Mesenchymal stem cell (in vitro differentiated cells and primary cell): Measurements from ENCODE around the gene SLC9A3.
"Not testable (repeated sequence)": the region's sequence is repeated elsewhere in the genome, so short reads cannot be mapped to it uniquely, and the experiment has no call there.

ENCODE experiments used
- DNase-seq: peaks from one replicate; pipeline ENCODE4 v3.0.0-alpha.2; 2013
- H2AFZ ChIP-seq: one replicate; pipeline ENCODE4 v1.6.1; 2013; ENCODE audit warnings: low read depth, mild to moderate bottlenecking, control low read depth, inconsistent platforms, low read length, moderate library complexity
- H2AK5ac ChIP-seq: 2 replicates; pipeline ENCODE4 v1.6.1; 2013; ENCODE audit warnings: low read length, moderate library complexity, mild to moderate bottlenecking, inconsistent platforms; ENCODE audit not compliant: severe bottlenecking
- H2BK120ac ChIP-seq: one replicate; pipeline ENCODE4 v1.6.1; 2013; ENCODE audit warnings: low read depth, mild to moderate bottlenecking, inconsistent platforms, low read length, moderate library complexity
- H2BK12ac ChIP-seq, 2 experiments: one replicate each; pipeline ENCODE4 v1.6.1; 2013; ENCODE audit warnings: inconsistent platforms in 2 of 2, low read length in 2 of 2, mild to moderate bottlenecking in 2 of 2, moderate library complexity in 2 of 2, control low read depth in 1 of 2
- H2BK15ac ChIP-seq: one replicate; pipeline ENCODE4 v1.6.1; 2013; ENCODE audit warnings: mild to moderate bottlenecking, low read depth, inconsistent platforms; ENCODE audit not compliant: poor library complexity, severe bottlenecking
- H2BK5ac ChIP-seq: 2 replicates; pipeline ENCODE4 v1.6.1; 2013; ENCODE audit warnings: low read depth, mild to moderate bottlenecking, low read length, control low read depth, inconsistent platforms; ENCODE audit not compliant: poor library complexity, severe bottlenecking
- H3K14ac ChIP-seq, 2 experiments: one replicate each; pipeline ENCODE4 v1.6.1; 2013; ENCODE audit warnings: inconsistent platforms in 2 of 2, low read length in 2 of 2, control low read depth in 1 of 2, mild to moderate bottlenecking in 1 of 2, moderate library complexity in 1 of 2
- H3K18ac ChIP-seq, 2 experiments: one replicate each; pipeline ENCODE4 v1.6.1; 2013; ENCODE audit warnings: inconsistent platforms in 2 of 2, low read length in 2 of 2, control low read depth in 1 of 2, low read depth in 1 of 2, mild to moderate bottlenecking in 1 of 2
- H3K23ac ChIP-seq, 2 experiments: one replicate each; pipeline ENCODE4 v1.6.1; 2013; ENCODE audit warnings: inconsistent platforms in 2 of 2, low read length in 2 of 2, mild to moderate bottlenecking in 2 of 2, moderate library complexity in 2 of 2, control low read depth in 1 of 2
- H3K27ac ChIP-seq: 2 replicates; pipeline ENCODE4 v1.5.1; 2013; ENCODE audit warnings: mild to moderate bottlenecking, moderate library complexity, low read length, control low read depth, inconsistent platforms; ENCODE audit not compliant: poor library complexity, severe bottlenecking
- H3K27me3 ChIP-seq, 2 experiments: 2 replicates each; pipeline versions ENCODE4 v1.6.1 to v1.7.0; 2013; ENCODE audit warnings: low read length in 2 of 2, mild to moderate bottlenecking in 2 of 2, moderate library complexity in 2 of 2, control low read depth in 1 of 2, inconsistent platforms in 1 of 2; ENCODE audit not compliant: control insufficient read depth in 1 of 2, insufficient read depth in 1 of 2
- H3K36me3 ChIP-seq, 2 experiments: 2 replicates each; pipeline versions ENCODE4 v1.6.1 to v1.7.0; 2013; ENCODE audit warnings: low read length in 2 of 2, control low read depth in 1 of 2, inconsistent platforms in 1 of 2, low read depth in 1 of 2, mild to moderate bottlenecking in 1 of 2; ENCODE audit not compliant: insufficient read depth in 2 of 2, control insufficient read depth in 1 of 2
- H3K4ac ChIP-seq, 2 experiments: one replicate each; pipeline ENCODE4 v1.6.1; 2013; ENCODE audit warnings: inconsistent platforms in 2 of 2, low read length in 2 of 2, mild to moderate bottlenecking in 2 of 2, moderate library complexity in 2 of 2, control low read depth in 1 of 2, low read depth in 1 of 2
- H3K4me1 ChIP-seq: 2 replicates; pipeline ENCODE4 v1.6.1; 2013; ENCODE audit warnings: low read depth, low read length, control low read depth; ENCODE audit not compliant: control insufficient read depth, insufficient read depth
- H3K4me2 ChIP-seq: 2 replicates; pipeline ENCODE4 v1.6.1; 2013; ENCODE audit warnings: low read length, mild to moderate bottlenecking, inconsistent platforms; ENCODE audit not compliant: poor library complexity, severe bottlenecking
- H3K4me3 ChIP-seq, 2 experiments: 2 replicates each; pipeline versions ENCODE4 v1.5.1 to v1.7.0; 2013; ENCODE audit warnings: low read length in 2 of 2, mild to moderate bottlenecking in 2 of 2, control low read depth in 1 of 2, low read depth in 1 of 2; ENCODE audit not compliant: insufficient read depth in 1 of 2
- H3K79me1 ChIP-seq: replicated peaks from 2 replicates; pipeline ENCODE4 v1.6.1; 2013; ENCODE audit warnings: mild to moderate bottlenecking, control low read depth, low read length, inconsistent platforms; ENCODE audit not compliant: poor library complexity, severe bottlenecking
- H3K9ac ChIP-seq: 2 replicates; pipeline ENCODE4 v1.7.0; 2013; ENCODE audit warnings: mild to moderate bottlenecking, low read length, moderate library complexity
- H3K9me3 ChIP-seq: 2 replicates; pipeline ENCODE4 v1.7.0; 2013; ENCODE audit warnings: mild to moderate bottlenecking, low read length; ENCODE audit not compliant: control insufficient read depth
- H4K8ac ChIP-seq: one replicate; pipeline ENCODE4 v1.6.1; 2013; ENCODE audit warnings: inconsistent platforms, mild to moderate bottlenecking, low read length, moderate library complexity
- H4K91ac ChIP-seq: one replicate; pipeline ENCODE4 v1.6.1; 2013; ENCODE audit warnings: mild to moderate bottlenecking, low read length, inconsistent platforms
- WGBS: methylation state at CpG from one replicate; pipeline ENCODE4 v1.1.7; 2013; ENCODE audit warnings: mixed read lengths; 5-methylcytosine and 5-hydroxymethylcytosine counted together

The SLC9A3 gene

GRCh38 chr5:511476-511875 is 12.8 kb downstream of the SLC9A3 start:
- Histone ChIP-seq H3K4me2 (no peak overlapping the region), H2BK120ac (no peak overlapping the region), H2AK5ac (no peak overlapping the region), H3K4me3 (no peak overlapping the region), H3K9ac (no peak overlapping the region), H3K9me3 (no peaks in the 10 kb centered on the region), H2BK5ac (no peak overlapping the region), H3K4ac (no peak overlapping the region), H2BK15ac (no peak overlapping the region), H2BK12ac (no peak overlapping the region), H4K8ac (no peak overlapping the region), H3K36me3 (no peaks in the 10 kb centered on the region), H3K14ac (no peak overlapping the region), H2AFZ (no peak overlapping the region), H4K91ac (no peak overlapping the region), H3K18ac (no peak overlapping the region), H3K79me1 (no peaks in the 10 kb centered on the region), H3K27me3 (peaks cover 30 to 54% of the 10 kb centered on the region in 2 experiments), H3K4me1 (peaks cover 4% of the 10 kb centered on the region), H3K27ac (no peak overlapping the region), H3K23ac (no peak overlapping the region)
- DNase-seq: no peak
- 94% methylated on average over 15 of the region's 16 CpGs for WGBS

- Histone ChIP-seq H4K91ac (no peak overlapping the region), H3K27ac (no peak overlapping the region), H3K4ac (no peak overlapping the region), H2AFZ (no peak overlapping the region), H2BK12ac (no peak overlapping the region), H2BK5ac (no peak overlapping the region), H3K18ac (no peak overlapping the region), H2AK5ac (no peak overlapping the region), H2BK15ac (no peak overlapping the region), H3K79me1 (no peaks in the 10 kb centered on the region), H3K23ac (no peak overlapping the region), H3K36me3 (no peaks in the 10 kb centered on the region), H3K27me3 (peaks cover 33 to 52% of the 10 kb centered on the region in 2 experiments), H2BK120ac (no peak overlapping the region), H3K4me1 (peaks cover 4% of the 10 kb centered on the region), H3K9ac (no peak overlapping the region), H4K8ac (no peak overlapping the region), H3K14ac (no peak overlapping the region), H3K4me2 (no peak overlapping the region), H3K4me3 (no peak overlapping the region), H3K9me3 (no peaks in the 10 kb centered on the region)
- DNase-seq: no peak
- WGBS: 83% methylated on average over 8 of the region's 9 CpGs
Observed at GRCh38 chr5:510521-510920, 13.7 kb downstream of the SLC9A3 start.

- no peak overlapping the region for H2AK5ac ChIP-seq
- 91% methylated on average over 22 of the region's 22 CpGs for WGBS
- H2BK120ac ChIP-seq: no peak overlapping the region
- no peak overlapping the region for H3K18ac ChIP-seq
- no peaks in the 10 kb centered on the region for H3K36me3 ChIP-seq
- H3K27ac ChIP-seq: no peak overlapping the region
- no peak overlapping the region for H3K9ac ChIP-seq
- H3K79me1 ChIP-seq: no peaks in the 10 kb centered on the region
- H2AFZ ChIP-seq: no peak overlapping the region
- H4K91ac ChIP-seq: no peak overlapping the region
- no peak overlapping the region for H2BK15ac ChIP-seq
- no peak overlapping the region for H3K4ac ChIP-seq
- H3K4me1 ChIP-seq: peaks cover 2% of the 10 kb centered on the region
- H3K4me3 ChIP-seq: no peak overlapping the region
- no peak overlapping the region for H3K23ac ChIP-seq
- H4K8ac ChIP-seq: no peak overlapping the region
- no peaks in the 10 kb centered on the region for H3K9me3 ChIP-seq
- no peak overlapping the region for H3K14ac ChIP-seq
- no peak overlapping the region for H2BK5ac ChIP-seq
- peaks cover 25 to 44% of the 10 kb centered on the region in 2 experiments for H3K27me3 ChIP-seq
- no peak for DNase-seq
- no peak overlapping the region for H3K4me2 ChIP-seq
- no peak overlapping the region for H2BK12ac ChIP-seq
Observed at GRCh38 chr5:509611-510185, 14.6 kb downstream of the SLC9A3 start.

GRCh38 chr5:507986-508575 is 16.2 kb downstream of the SLC9A3 start:
- not testable (repeated sequence) for H3K27ac ChIP-seq, H3K4me3 ChIP-seq, DNase-seq, H3K18ac ChIP-seq, H2BK5ac ChIP-seq, H2BK12ac ChIP-seq, H3K4me2 ChIP-seq, H3K4ac ChIP-seq, H3K4me1 ChIP-seq, H3K9me3 ChIP-seq, H2AFZ ChIP-seq, H4K91ac ChIP-seq, H3K9ac ChIP-seq, H2BK120ac ChIP-seq, H3K36me3 ChIP-seq, H3K79me1 ChIP-seq, H2AK5ac ChIP-seq, H4K8ac ChIP-seq, H2BK15ac ChIP-seq, H3K14ac ChIP-seq, H3K23ac ChIP-seq
- peaks cover 10 to 47% of the 10 kb centered on the region in 2 experiments for H3K27me3 ChIP-seq
- WGBS: 98% methylated on average over 42 of the region's 42 CpGs
